Stimulated activated CD4-positive, alpha-beta T cell treated with anti-CD3 and anti-CD28 coated beads, TNF-alpha, amount 100 ng/mL, for 24 hours (primary cell): ENCODE measurements around the gene ZBTB17.
"Not testable (repeated sequence)": the region's sequence is repeated elsewhere in the genome, so short reads cannot be mapped to it uniquely, and the experiment has no call there.

Source experiments
- DNase-seq, 3 experiments: peaks; one replicate each; pipeline ENCODE4 v3.0.0-alpha.2; 2020; ENCODE audit warnings: low read depth in 3 of 3

ZBTB17 gene

GRCh38 chr1:15935056-15935950 is 40.6 kb downstream of the ZBTB17 start:
- DNase-seq, result no peak

- no peak for DNase-seq
These were observed 41.5 kb downstream of the ZBTB17 start for GRCh38 chr1:15934211-15935055.

GRCh38 chr1:15933684-15934083 is 42.2 kb downstream of the ZBTB17 start:
- no peak for DNase-seq

- DNase-seq, result no peak
These were observed 43.3 kb downstream of the ZBTB17 start for GRCh38 chr1:15932612-15933011.

- no peak for DNase-seq
These were observed 44.0 kb downstream of the ZBTB17 start for GRCh38 chr1:15931884-15932283.

- no peak for DNase-seq
These were observed 44.5 kb downstream of the ZBTB17 start for GRCh38 chr1:15931401-15931800.

- no peak for DNase-seq
These were observed 46.6 kb downstream of the ZBTB17 start for GRCh38 chr1:15928971-15929965.

GRCh38 chr1:15926448-15926847 is 49.5 kb downstream of the ZBTB17 start:
- DNase-seq, result not testable (repeated sequence)

- DNase-seq, result no peak
These were observed 52.7 kb downstream of the ZBTB17 start for GRCh38 chr1:15923241-15923640.

- peak; percentile 47 to 63 (median 62) for DNase-seq
These were observed 56.8 kb downstream of the ZBTB17 start for GRCh38 chr1:15918962-15919715.

GRCh38 chr1:15916916-15917315 is 59.0 kb downstream of the ZBTB17 start:
- no peak for DNase-seq

- DNase-seq, result no peak
These were observed 59.5 kb downstream of the ZBTB17 start for GRCh38 chr1:15916417-15916816.

- DNase-seq, result no peak
These were observed 59.9 kb downstream of the ZBTB17 start for GRCh38 chr1:15915991-15916390.

GRCh38 chr1:15913607-15914006 is 62.3 kb downstream of the ZBTB17 start:
- not testable (repeated sequence) for DNase-seq

- DNase-seq, result no peak
These were observed 64.0 kb downstream of the ZBTB17 start for GRCh38 chr1:15911927-15912326.

- no peak for DNase-seq
These were observed 64.8 kb downstream of the ZBTB17 start for GRCh38 chr1:15911141-15911540.

- no peak for DNase-seq
These were observed 67.3 kb downstream of the ZBTB17 start for GRCh38 chr1:15908597-15908996.

- no peak for DNase-seq
These were observed 73.0 kb downstream of the ZBTB17 start for GRCh38 chr1:15902882-15903281.

- DNase-seq, result no peak
These were observed 75.1 kb downstream of the ZBTB17 start for GRCh38 chr1:15900662-15901279.

- DNase-seq, result no peak
These were observed 76.6 kb downstream of the ZBTB17 start for GRCh38 chr1:15899266-15899665.
